ENCODE data around the gene GJA9.
"Not testable (repeated sequence)": the region's sequence is repeated elsewhere in the genome, so short reads cannot be mapped to it uniquely, and the experiment has no call there.

The GJA9 gene

GRCh38 chr1:38881487-38881886 is at the start of gene GJA9:
Gene GJA9, minus strand, starts transcription at chr1:38881587. Its CDS starts 5,489 bp downstream, at chr1:38876098.
- DNase-seq (ENCODE audit: low read depth in 4 of 4, low spot score in 1 of 4) = no peak

GRCh38 chr1:38929476-38929875 is 48.1 kb upstream of the GJA9 start:
- DNase-seq (ENCODE audit: low read depth in 4 of 4, low spot score in 1 of 4) = no peak

- no peak for DNase-seq (ENCODE audit: low read depth in 4 of 4, low spot score in 1 of 4)
These were observed 47.7 kb upstream of the GJA9 start for GRCh38 chr1:38929054-38929453.

GRCh38 chr1:38926091-38926490 is 44.7 kb upstream of the GJA9 start:
- DNase-seq (ENCODE audit: low read depth in 4 of 4, low spot score in 1 of 4) = no peak

- no peak for DNase-seq (ENCODE audit: low read depth in 4 of 4, low spot score in 1 of 4)
These were observed 44.0 kb upstream of the GJA9 start for GRCh38 chr1:38925391-38925790.

- DNase-seq (ENCODE audit: low read depth in 4 of 4, low spot score in 1 of 4) = no peak
These were observed 42.2 kb upstream of the GJA9 start for GRCh38 chr1:38923607-38924006.

GRCh38 chr1:38919130-38919529 is 37.7 kb upstream of the GJA9 start:
- no peak for DNase-seq (ENCODE audit: low read depth in 4 of 4, low spot score in 1 of 4)

- no peak for DNase-seq (ENCODE audit: low read depth in 4 of 4, low spot score in 1 of 4)
These were observed 37.2 kb upstream of the GJA9 start for GRCh38 chr1:38918568-38918967.

- DNase-seq (ENCODE audit: low read depth in 4 of 4, low spot score in 1 of 4) = no peak
These were observed 36.4 kb upstream of the GJA9 start for GRCh38 chr1:38917772-38918171.

- DNase-seq (ENCODE audit: low read depth in 4 of 4, low spot score in 1 of 4) = no peak
These were observed 36.0 kb upstream of the GJA9 start for GRCh38 chr1:38917337-38917736.

- no peak for DNase-seq (ENCODE audit: low read depth in 4 of 4, low spot score in 1 of 4)
These were observed 34.1 kb upstream of the GJA9 start for GRCh38 chr1:38915352-38915948.

- DNase-seq (ENCODE audit: low read depth in 4 of 4, low spot score in 1 of 4) = not testable (repeated sequence)
These were observed 33.5 kb upstream of the GJA9 start for GRCh38 chr1:38914908-38915307.

GRCh38 chr1:38908821-38909220 is 27.4 kb upstream of the GJA9 start:
- DNase-seq (ENCODE audit: low read depth in 4 of 4, low spot score in 1 of 4) = no peak

GRCh38 chr1:38905985-38906384 is 24.6 kb upstream of the GJA9 start:
- DNase-seq (ENCODE audit: low read depth in 4 of 4, low spot score in 1 of 4) = no peak

- DNase-seq (ENCODE audit: low read depth in 4 of 4, low spot score in 1 of 4) = no peak
These were observed 18.2 kb upstream of the GJA9 start for GRCh38 chr1:38899560-38899959.

GRCh38 chr1:38898653-38899230 is 17.4 kb upstream of the GJA9 start:
- no peak for DNase-seq (ENCODE audit: low read depth in 4 of 4, low spot score in 1 of 4)

- no peak for DNase-seq (ENCODE audit: low read depth in 4 of 4, low spot score in 1 of 4)
These were observed 14.8 kb upstream of the GJA9 start for GRCh38 chr1:38896169-38896568.

- DNase-seq (ENCODE audit: low read depth in 4 of 4, low spot score in 1 of 4) = no peak
These were observed 11.6 kb upstream of the GJA9 start for GRCh38 chr1:38892976-38893375.

- DNase-seq (ENCODE audit: low read depth in 4 of 4, low spot score in 1 of 4) = no peak
These were observed 10.4 kb upstream of the GJA9 start for GRCh38 chr1:38891753-38892152.

- DNase-seq (ENCODE audit: low read depth in 4 of 4, low spot score in 1 of 4) = no peak
These were observed 8.2 kb upstream of the GJA9 start for GRCh38 chr1:38889589-38889988.

- DNase-seq (ENCODE audit: low read depth in 4 of 4, low spot score in 1 of 4) = no peak
These were observed 7.3 kb upstream of the GJA9 start for GRCh38 chr1:38888423-38889333.

- no peak for DNase-seq (ENCODE audit: low read depth in 4 of 4, low spot score in 1 of 4)
These were observed 3.7 kb upstream of the GJA9 start for GRCh38 chr1:38885092-38885491.

Measured in stimulated activated CD4-positive, alpha-beta T cell treated with anti-CD3 and anti-CD28 coated beads, Interleukin-1b, Interleukin-23, amount 100 ng/mL, for 24 hours (primary cell).